Endothelial cell of umbilical vein (primary cell): Measurements from ENCODE around the gene CNGB1. TPM values are rescaled to one million over a fixed set of nuclear protein-coding genes. Genes with fewer than 3 reads are reported as not detected.

Experiments used
- BruUV-seq: library from RNA; stranded (reverse); fragments of 400-500 nt; replicated peaks from 2 replicates; lab custom pipeline; 2021; lab: Mats Ljungman, UMichigan
- CTCF ChIA-PET: fragments of 300-600, 350-600 bp; sonication (Branson Sonifier 250); formaldehyde crosslinking; loops from one replicate; lab custom pipeline; 2021; ENCODE audit warnings: antibody characterized with exemption, inconsistent platforms; lab: Charles Lee
- POLR2A ChIA-PET: fragments of 300-600, 350-600 bp; sonication (Branson Sonifier 250); formaldehyde crosslinking; loops from one replicate; lab custom pipeline; 2021; ENCODE audit warnings: antibody characterized with exemption, inconsistent platforms; lab: Charles Lee
- DNase-seq: peaks from one replicate; pipeline ENCODE4 v3.0.0-alpha.2; 2011; ENCODE audit warnings: low read depth, low spot score
- FAIRE-seq: peaks from 2 replicates; lab custom pipeline; 2011; peaks lifted over from hg19 to GRCh38; lab: Jason Lieb, UNC
- H2AFZ ChIP-seq: 2 replicates; pipeline ENCODE4 v1.6.0; 2012; ENCODE audit warnings: low read depth, low read length, control low read depth, inconsistent platforms
- H3K27ac ChIP-seq: 2 replicates; pipeline ENCODE4 v1.5.1; 2011; ENCODE audit warnings: low read depth, mild to moderate bottlenecking, control low read depth, low read length, moderate library complexity; ENCODE audit not compliant: insufficient read depth
- H3K27me3 ChIP-seq, 2 experiments: 2 replicates each; pipeline versions ENCODE4 v1.6.0 to v1.6.1; 2011; ENCODE audit warnings: low read length in 2 of 2, mixed read lengths in 1 of 2; ENCODE audit not compliant: control insufficient read depth in 2 of 2, insufficient read depth in 2 of 2
- H3K36me3 ChIP-seq, 2 experiments: 2 replicates in 1 of 2; 3 replicates in 1 of 2; pipeline ENCODE4 v1.5.1; 2011; ENCODE audit warnings: low read length in 2 of 2, mild to moderate bottlenecking in 1 of 2, moderate library complexity in 1 of 2; ENCODE audit not compliant: control insufficient read depth in 2 of 2, insufficient read depth in 2 of 2; ENCODE audit errors: extremely low read depth in 1 of 2
- H3K4me1 ChIP-seq: 3 replicates; pipeline ENCODE4 v1.5.1; 2011; ENCODE audit warnings: mild to moderate bottlenecking, low read length; ENCODE audit not compliant: control insufficient read depth, insufficient read depth; ENCODE audit errors: extremely low read depth
- H3K4me2 ChIP-seq: 2 replicates; pipeline ENCODE4 v1.6.1; 2011; ENCODE audit warnings: low read length, control low read depth, mixed read lengths; ENCODE audit not compliant: insufficient read depth
- H3K4me3 ChIP-seq, 3 experiments: fragments of 200-600 bp in 1 of 3; sonication (generic), shearing (Covaris generic) in 1 of 3; replicated peaks in 1 of 3; 2 replicates each; pipeline ENCODE4 v1.5.1; 2011 to 2016; ENCODE audit warnings: control low read depth in 3 of 3, low read length in 3 of 3, mild to moderate bottlenecking in 2 of 3, inconsistent platforms in 1 of 3, low read depth in 1 of 3, moderate library complexity in 1 of 3; ENCODE audit not compliant: insufficient read depth in 1 of 3
- H3K79me2 ChIP-seq: 2 replicates; pipeline ENCODE4 v1.6.0; 2012; ENCODE audit warnings: low read length, inconsistent platforms; ENCODE audit not compliant: control insufficient read depth, insufficient read depth
- H3K9ac ChIP-seq: replicated peaks from 2 replicates; pipeline ENCODE3; 2011; ENCODE audit warnings: low read length, control low read depth; ENCODE audit not compliant: insufficient read depth; ENCODE audit errors: extremely low read depth
- H3K9me1 ChIP-seq: replicated peaks from 3 replicates; pipeline ENCODE4 v1.6.0; 2011; ENCODE audit warnings: mild to moderate bottlenecking, low read length; ENCODE audit not compliant: control insufficient read depth, insufficient read depth; ENCODE audit errors: extremely low read depth
- H3K9me3 ChIP-seq: replicated peaks from 2 replicates; pipeline ENCODE4 v1.5.1; 2012; ENCODE audit warnings: low read length, inconsistent platforms; ENCODE audit not compliant: control insufficient read depth, insufficient read depth
- H4K20me1 ChIP-seq: replicated peaks from 2 replicates; pipeline ENCODE3; 2011; ENCODE audit warnings: mild to moderate bottlenecking, low read length; ENCODE audit not compliant: control insufficient read depth, insufficient read depth; ENCODE audit errors: extremely low read depth
- CTCF ChIP-seq, 2 donors: IDR thresholded peaks; 1 replicate in 1 of 2; 2 replicates in 1 of 2; pipeline ENCODE4 v1.5.1; 2011; ENCODE audit warnings: low read length in 2 of 2, mild to moderate bottlenecking in 2 of 2, moderate library complexity in 2 of 2, control low read depth in 1 of 2, inconsistent platforms in 1 of 2, low read depth in 1 of 2; ENCODE audit not compliant: insufficient read depth in 1 of 2; ENCODE audit errors: extremely low read depth in 1 of 2
- EZH2 ChIP-seq: IDR thresholded peaks from 2 replicates; pipeline ENCODE4 v1.6.1; 2012; ENCODE audit warnings: borderline replicate concordance, low read depth, mild to moderate bottlenecking, moderate library complexity, low read length, inconsistent platforms; ENCODE audit not compliant: severe bottlenecking
- FOS ChIP-seq: IDR thresholded peaks from 2 replicates; pipeline ENCODE4 v1.6.1; 2011; ENCODE audit warnings: mild to moderate bottlenecking, low read length, moderate library complexity, borderline replicate concordance; ENCODE audit not compliant: insufficient read depth
- GATA2 ChIP-seq: IDR thresholded peaks from 2 replicates; pipeline ENCODE4 v1.7.0; 2011; ENCODE audit warnings: low read depth, mild to moderate bottlenecking, moderate library complexity, mixed read lengths, low read length; ENCODE audit not compliant: insufficient read length, insufficient read depth
- JUN ChIP-seq: IDR thresholded peaks from 2 replicates; pipeline ENCODE4 v1.6.1; 2011; ENCODE audit warnings: borderline replicate concordance, low read depth; ENCODE audit not compliant: insufficient read length, insufficient read depth
- MAX ChIP-seq: IDR thresholded peaks from 2 replicates; pipeline ENCODE4 v1.6.1; 2011; ENCODE audit not compliant: insufficient read depth, insufficient read length
- MYC ChIP-seq: IDR thresholded peaks from one replicate; pipeline ENCODE4 v1.6.1; 2011; ENCODE audit warnings: mild to moderate bottlenecking, low read depth, low read length
- POLR2A ChIP-seq: IDR thresholded peaks from 2 replicates; pipeline ENCODE4 v1.6.1; 2012; ENCODE audit warnings: low read depth, mild to moderate bottlenecking, control low read depth, low read length
- POLR2AphosphoS5 ChIP-seq: IDR thresholded peaks from 2 replicates; pipeline ENCODE4 v1.6.1; 2012; ENCODE audit warnings: low read depth, mild to moderate bottlenecking, control low read depth, low read length, moderate library complexity; ENCODE audit not compliant: insufficient read depth
- dilution Hi-C: fragments of 300-500 bp; cut with MboI; formaldehyde crosslinking; loops from one replicate; pipeline ENCODE4 v1.15.0; 2019; ENCODE audit warnings: low sequenced_read_pairs; ENCODE audit not compliant: extremely low pct_ligation_motif_present
- intact Hi-C: fragments of 100-400 bp; cut with micrococcal nuclease; formaldehyde crosslinking; loops from one replicate; pipeline ENCODE4 v1.10.0; 2022
- polyA plus RNA-seq, 4 experiments: library from polyadenylated mRNA; depleted of rRNA in 3 of 4; stranded (reverse) in 3 of 4; unstranded in 1 of 4; fragments of >200 nt; gene quantifications; 2 replicates each; pipeline versions ENCODE4 v1.2.1 to v1.2.3, GENCODE V29; 2011 to 2012; ENCODE audit warnings: missing spikeins in 1 of 4
- total RNA-seq: library from RNA; stranded (reverse); gene quantifications from 2 replicates; pipeline ENCODE4 v1.2.3, GENCODE V29; 2021

The CNGB1 gene
- total and polyA plus RNA-seq, 2 donors (not counting 3 experiments of a cell fraction or from before 2014, with no cell fraction given): not detected

- no peak overlapping the region for H3K9ac ChIP-seq
- dilution Hi-C loops: no loop called here
Measured at GRCh38 chr16:57958544-57958943, 12.4 kb downstream of the CNGB1 start.

More at GRCh38 chr16:57958544-57958943, 12.4 kb downstream of the CNGB1 start:
- FAIRE-seq (no peak), DNase-seq (no peak)
- Histone ChIP-seq H2AFZ (no peak overlapping the region), H3K4me2 (no peak overlapping the region), H3K79me2 (no peaks in the 10 kb centered on the region), H3K36me3 (no peaks in the 10 kb centered on the region), H3K4me1 (no peaks in the 10 kb centered on the region), H3K9me1 (no peaks in the 10 kb centered on the region), H4K20me1 (no peaks in the 10 kb centered on the region), H3K27ac (no peak overlapping the region), H3K4me3 (no peak overlapping the region), H3K27me3 (no peaks in the 10 kb centered on the region), H3K9me3 (no peaks in the 10 kb centered on the region)
- intact Hi-C loops: no loop called here
- CTCF ChIA-PET: interaction anchor here (2.8 kb wide), 1 partner anchor 12 kb away, joined by 8 read pairs; no protein-coding TSS in a partner anchor
- TF ChIP-seq EZH2 (no peak), FOS (no peak), MYC (no peak), GATA2 (no peak), POLR2AphosphoS5 (no peak), CTCF (IDR thresholded peaks at IDR 0.05; ENCODE audit: extremely low read depth in 1 of 2, insufficient read depth in 1 of 2, low read depth in 1 of 2, low read length in 2 of 2) (no peak), POLR2A (no peak), JUN (no peak), MAX (no peak)
- BruUV-seq: no TSS peak
- POLR2A ChIA-PET: no interaction called here
